BJ (cell line): ENCODE results near the gene GPD1. TPM values are rescaled to one million over a fixed set of nuclear protein-coding genes. Genes with fewer than 3 reads are reported as not detected.
A peak's percentile ranks its signal among the peaks of the same experiment; 100 is the strongest.

Experiments
- CTCF ChIA-PET: fragments of 350-600 bp; formaldehyde crosslinking; extraction: SDS; loops from one replicate; lab custom pipeline; 2021; ENCODE audit warnings: antibody characterized with exemption, inconsistent platforms; lab: Yijun Ruan, JAX
- POLR2A ChIA-PET: fragments of 300-600 bp; sonication (Branson Sonifier 250); formaldehyde crosslinking; extraction: SDS; loops from one replicate; lab custom pipeline; 2021; ENCODE audit warnings: antibody characterized with exemption; lab: Charles Lee
- DNase-seq: peaks from one replicate; pipeline ENCODE4 v3.0.0-alpha.2; 2011; ENCODE audit warnings: low read depth
- H3K27me3 ChIP-seq: 2 replicates; pipeline ENCODE4 v1.6.0; 2011; ENCODE audit warnings: low read length; ENCODE audit not compliant: control insufficient read depth, insufficient read depth
- H3K36me3 ChIP-seq: 2 replicates; pipeline ENCODE4 v1.5.1; 2011; ENCODE audit warnings: low read length; ENCODE audit not compliant: control insufficient read depth, insufficient read depth
- H3K4me3 ChIP-seq: 2 replicates; pipeline ENCODE4 v1.5.1; 2011; ENCODE audit warnings: low read depth, mild to moderate bottlenecking, control low read depth, low read length
- CTCF ChIP-seq: IDR thresholded peaks from 2 replicates; pipeline ENCODE4 v1.5.1; 2011; ENCODE audit warnings: low read depth, mild to moderate bottlenecking, control low read depth, inconsistent platforms, low read length, moderate library complexity; ENCODE audit not compliant: insufficient read depth
- polyA minus RNA-seq: library from RNA; depleted of rRNA, polyadenylated mRNA; stranded (reverse); fragments of >200 nt; gene quantifications from 2 replicates; pipeline ENCODE4 v1.2.3, GENCODE V29; 2011; rRNA and poly(A)+ RNA removed
- polyA plus RNA-seq: library from polyadenylated mRNA; depleted of rRNA; stranded (reverse); fragments of >200 nt; gene quantifications from 2 replicates; pipeline ENCODE4 v1.2.3, GENCODE V29; 2011; rRNA removed

The GPD1 gene
- polyA plus RNA-seq (0.31 and 0.47 TPM in 2 replicates), polyA minus RNA-seq (0.33 TPM in 1 of 2 replicates, not detected in the other)

DNA sequence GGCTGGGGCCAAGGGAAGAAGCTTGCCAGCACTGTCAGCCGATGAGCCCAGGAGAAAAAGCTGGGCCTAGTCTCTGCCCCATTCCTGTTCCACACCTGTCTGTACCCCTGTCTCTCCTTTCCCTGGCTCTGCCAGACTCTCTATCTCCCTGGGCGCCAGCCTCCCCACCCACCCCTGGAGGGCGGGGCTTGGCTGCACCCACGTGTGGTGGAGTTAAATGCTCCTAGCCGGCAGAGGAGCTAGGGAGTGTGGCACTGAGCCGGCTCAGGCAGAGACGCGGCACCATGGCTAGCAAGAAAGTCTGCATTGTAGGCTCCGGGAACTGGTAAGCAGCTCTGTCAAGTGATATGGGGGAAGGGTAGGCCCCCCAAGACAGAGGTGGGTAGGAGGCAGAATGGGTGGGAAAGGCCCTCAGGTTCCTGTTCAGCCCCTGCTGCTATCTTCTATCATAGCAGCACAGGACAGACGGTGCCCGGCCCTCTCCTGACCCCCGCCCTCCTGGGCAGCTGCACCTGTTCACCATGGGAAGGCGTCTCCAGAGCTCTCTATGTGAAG is at the start of gene GPD1:
Gene GPD1 (plus strand): TSS at position 242 of the 555 bp plus-strand sequence. CDS start 43 bp downstream, at position 285.
- no peak for TF ChIP-seq CTCF
- CTCF ChIA-PET: interaction anchor here (0.7 to 8.3 kb wide), 6 partner anchors 7 to 210 kb away, joined by 3 to 62 read pairs (median 4); partner anchors contain the start of gene COX14

GRCh38 chr12:50055831-50056638 is 47.8 kb upstream of the GPD1 start:
- POLR2A ChIA-PET: no interaction called here
- peaks cover 21% of the 10 kb centered on the region for H3K27me3 ChIP-seq
- TF ChIP-seq CTCF: peak; percentile 98
- no peak for DNase-seq
- no peaks in the 10 kb centered on the region for H3K36me3 ChIP-seq
- no peak overlapping the region for H3K4me3 ChIP-seq
- CTCF ChIA-PET: interaction anchor here (0.5 to 10.7 kb wide), 38 partner anchors 9 to 565 kb away, joined by 3 to 301 read pairs (median 5); partner anchors contain the start of genes AQP5, AQP6 and RACGAP1

More for the DNA sequence above, at the start of gene GPD1:
- Histone ChIP-seq H3K36me3 (peaks cover 9% of the 10 kb centered on the region; the same call in 1 of the 2 replicates), H3K27me3 (no peaks in the 10 kb centered on the region), H3K4me3 (no peak within 1 kb of the TSS)
- DNase-seq: no peak
- POLR2A ChIA-PET: no interaction called here

DNA sequence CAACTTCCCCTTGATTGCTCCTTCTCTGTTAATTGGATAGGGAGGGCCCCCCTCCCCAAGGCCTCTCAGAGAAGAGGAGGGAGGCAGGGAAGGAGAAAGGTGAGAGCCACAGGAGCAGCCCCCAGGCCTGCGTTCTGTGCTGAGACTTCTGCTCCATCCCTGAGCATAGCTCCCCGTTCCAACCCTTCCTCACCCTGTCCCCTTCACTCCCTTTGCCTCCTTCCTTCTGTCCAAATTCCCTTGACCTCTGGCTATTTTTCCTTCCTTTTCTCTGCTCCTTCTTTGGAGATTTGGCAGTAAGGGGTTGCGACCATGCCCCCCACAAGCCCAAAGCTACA is 47.2 kb upstream of the GPD1 start:
- POLR2A ChIA-PET: no interaction called here
- DNase-seq: no peak
- Histone ChIP-seq H3K4me3 (peak overlapping the region; percentile 54), H3K27me3 (peaks cover 15% of the 10 kb centered on the region), H3K36me3 (no peaks in the 10 kb centered on the region)
- CTCF ChIA-PET: interaction anchor here (0.7 to 10.7 kb wide), 31 partner anchors 9 to 565 kb away, joined by 3 to 301 read pairs (median 5); partner anchors contain the start of genes AQP5, AQP6 and RACGAP1
- no peak for TF ChIP-seq CTCF

DNA sequence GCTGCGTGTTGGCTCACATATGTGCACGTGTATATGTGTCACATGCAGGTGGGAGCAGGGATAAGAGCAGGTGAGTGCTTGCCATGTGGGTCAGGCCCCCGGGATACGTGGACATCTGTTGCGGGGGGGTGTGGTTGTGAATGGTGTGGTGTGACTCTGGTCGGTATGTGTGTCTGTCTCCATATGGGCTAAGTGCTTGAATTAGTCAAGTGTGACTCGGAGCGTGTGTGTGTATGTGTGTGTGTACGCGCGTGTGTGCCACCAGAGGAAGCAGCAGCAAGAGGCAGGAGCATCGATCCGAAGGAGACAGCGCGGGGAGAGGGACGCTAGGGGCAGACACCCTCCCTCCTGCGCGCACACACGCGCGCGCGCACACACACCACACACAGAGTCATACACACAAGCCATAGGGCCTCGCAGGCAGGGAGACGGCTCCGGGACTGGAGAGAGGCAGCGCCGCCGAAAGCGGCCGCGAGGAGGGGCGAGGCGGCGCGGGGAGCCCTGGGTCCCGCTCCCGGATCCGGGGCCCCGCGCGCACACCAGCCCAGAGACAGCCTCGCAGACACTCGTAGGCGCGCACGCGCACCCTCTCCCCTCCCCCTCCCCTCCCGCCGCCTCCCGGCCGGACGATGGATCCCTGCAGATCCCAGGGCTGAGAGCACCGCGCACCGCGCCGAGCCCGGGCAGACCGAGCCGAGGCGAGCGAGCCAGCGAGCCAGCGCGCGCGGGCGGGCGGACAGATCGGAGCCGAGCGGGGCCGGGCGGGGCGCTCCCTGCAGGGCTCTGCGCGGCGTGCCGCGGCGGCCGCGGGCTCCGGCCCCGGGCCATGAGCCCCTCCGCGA is 46.6 kb upstream of the GPD1 start, which contains the start of gene ASIC1:
Gene ASIC1 (plus strand): TSS at position 597 of the 842 bp plus-strand sequence. CDS start 1,171 bp downstream, outside the sequence.
- POLR2A ChIA-PET: no interaction called here
- DNase-seq: no peak
- Histone ChIP-seq H3K36me3 (no peaks in the 10 kb centered on the region), H3K27me3 (peaks cover 13% of the 10 kb centered on the region), H3K4me3 (peak within 1 kb of the TSS; percentile 54)
- CTCF ChIA-PET: interaction anchor here (0.7 to 19.9 kb wide), 11 partner anchors 9 to 189 kb away, joined by 3 to 578 read pairs (median 24); partner anchors contain the start of genes AQP5 and AQP6
- no peak for TF ChIP-seq CTCF
